GM18951 (cell line): ENCODE measurements around the gene WDR91.
"Not testable (repeated sequence)": the region's sequence is repeated elsewhere in the genome, so short reads cannot be mapped to it uniquely, and the experiment has no call there.

Source experiments
- POLR2A ChIP-seq: IDR thresholded peaks from 4 replicates; pipeline ENCODE4 v1.6.1; 2011; ENCODE audit warnings: mild to moderate bottlenecking; ENCODE audit not compliant: insufficient read length, insufficient read depth; ENCODE audit errors: extremely low read depth
- in situ Hi-C: fragments of 300-500 bp; cut with MboI; formaldehyde crosslinking; loops from one replicate; pipeline ENCODE4 v1.12.0; 2022; ENCODE audit warnings: low sequenced_read_pairs, mixed read lengths, inconsistent platforms; ENCODE audit not compliant: unreplicated experiment

Gene WDR91

GRCh38 chr7:135215180-135215579, 3.9 kb upstream of the WDR91 start:
- in situ Hi-C loops = no loop called here
- no peak for TF ChIP-seq POLR2A

- in situ Hi-C loops = no loop called here
- TF ChIP-seq POLR2A = no peak
Observed at GRCh38 chr7:135213831-135214230, 2.5 kb upstream of the WDR91 start.

DNA sequence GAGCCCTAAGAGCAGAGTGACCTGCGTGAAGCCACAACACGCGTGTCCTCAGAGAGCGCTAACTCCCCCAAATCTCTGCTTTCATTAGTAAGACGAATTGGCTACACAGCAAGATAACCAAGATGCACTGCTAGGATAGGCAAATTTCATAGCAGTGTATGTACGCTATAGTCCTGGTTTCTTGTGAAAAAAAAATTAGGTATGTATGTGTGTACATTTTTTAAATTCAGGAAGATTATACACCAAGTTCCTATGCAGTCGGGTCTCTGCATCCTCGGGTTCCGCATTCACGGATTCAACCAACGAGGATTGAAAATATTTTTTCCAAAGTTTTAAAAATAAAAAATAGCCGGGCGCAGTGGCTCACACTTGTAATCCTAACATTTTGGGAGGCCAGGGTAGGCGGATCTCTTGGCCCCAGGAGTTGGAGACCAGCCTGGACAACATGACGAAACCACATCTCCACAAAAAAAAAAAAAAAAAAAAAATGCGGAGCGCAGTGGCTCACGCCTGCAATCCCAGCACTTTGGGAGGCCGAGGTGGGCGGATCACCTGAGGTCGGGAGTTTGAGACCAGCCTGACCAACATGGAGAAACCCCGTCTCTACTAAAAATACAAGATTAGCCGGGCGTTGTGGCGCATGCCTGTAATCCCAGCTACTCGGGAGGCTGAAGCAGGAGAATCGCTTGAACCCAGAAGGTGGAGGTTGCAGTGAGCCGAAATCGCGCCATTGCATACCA, 790 bp upstream of the WDR91 start:
- in situ Hi-C loops = not testable (repeated sequence)

- TF ChIP-seq POLR2A = no peak
- in situ Hi-C loops = no loop called here
Observed at GRCh38 chr7:135210888-135211178, 493 bp downstream of the WDR91 start.

GRCh38 chr7:135209225-135209834, 2.0 kb downstream of the WDR91 start:
- in situ Hi-C loops = no loop called here
- no peak for TF ChIP-seq POLR2A

DNA sequence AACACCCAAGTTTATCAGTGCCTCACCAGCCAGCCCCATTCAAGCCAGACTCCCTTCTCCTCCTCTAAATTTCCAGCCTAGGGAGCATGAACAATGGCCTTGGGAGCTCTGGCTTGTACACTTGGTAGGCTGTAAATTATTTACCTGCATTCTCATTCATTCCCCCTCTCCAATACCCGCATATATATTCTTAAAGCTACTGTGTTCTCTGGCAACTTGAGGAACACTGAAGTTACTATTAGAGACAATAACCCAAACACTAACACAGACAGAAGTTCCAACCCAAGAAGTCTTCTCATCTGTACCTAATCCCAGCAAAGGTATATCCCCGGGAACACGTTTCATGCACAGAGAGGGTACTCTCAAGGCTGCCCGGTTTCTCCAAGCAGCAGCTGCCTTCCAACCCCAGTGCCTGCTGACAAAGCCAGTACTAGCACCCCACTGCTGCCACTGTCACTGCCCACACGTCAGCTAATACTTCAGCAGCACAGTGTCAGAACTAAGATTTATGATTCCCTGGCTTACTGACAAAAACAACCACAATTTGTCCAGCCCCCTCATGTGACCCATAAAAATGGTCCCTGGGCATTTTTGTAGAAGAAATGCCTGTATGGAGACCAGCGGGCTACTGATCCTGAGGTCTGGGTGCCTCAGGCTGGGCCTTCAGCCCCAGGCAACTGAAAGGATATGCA, 3.1 kb downstream of the WDR91 start:
- no peak for TF ChIP-seq POLR2A
- in situ Hi-C loops = no loop called here

DNA sequence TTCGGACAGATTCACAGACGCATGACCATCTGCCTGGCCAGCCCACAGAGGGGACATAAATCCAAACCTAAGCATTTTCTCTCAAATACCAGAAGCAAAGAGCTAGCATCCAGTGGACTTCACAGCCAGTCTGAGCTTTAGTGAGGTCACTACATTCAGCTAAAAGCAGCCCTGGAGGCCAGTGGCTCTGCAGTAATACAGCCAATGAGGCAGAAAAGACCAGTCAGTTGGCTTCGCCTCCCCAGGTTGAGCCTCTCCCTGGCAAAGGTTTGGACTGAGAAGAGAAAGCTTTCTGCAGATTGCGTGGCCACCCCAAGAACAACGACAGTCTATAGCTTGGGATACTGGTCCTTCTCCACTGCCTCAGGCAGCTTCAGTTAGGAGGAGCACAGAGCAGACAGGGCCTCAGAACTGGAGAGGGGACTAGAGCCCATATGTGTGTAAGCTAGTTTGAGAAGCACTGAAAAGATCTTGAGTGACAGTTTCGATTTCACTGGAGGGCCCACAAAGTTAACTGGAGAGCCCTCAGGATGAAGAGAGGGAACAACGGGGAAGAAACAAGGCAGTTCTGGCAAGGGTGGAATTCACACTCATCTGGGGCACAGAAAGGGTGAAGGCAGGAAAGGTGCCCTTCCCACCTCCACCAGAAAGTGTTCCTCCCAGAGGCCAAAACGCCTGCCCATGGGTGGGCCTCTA, 3.8 kb downstream of the WDR91 start:
- peak; percentile 1 for TF ChIP-seq POLR2A
- in situ Hi-C loops = no loop called here

DNA sequence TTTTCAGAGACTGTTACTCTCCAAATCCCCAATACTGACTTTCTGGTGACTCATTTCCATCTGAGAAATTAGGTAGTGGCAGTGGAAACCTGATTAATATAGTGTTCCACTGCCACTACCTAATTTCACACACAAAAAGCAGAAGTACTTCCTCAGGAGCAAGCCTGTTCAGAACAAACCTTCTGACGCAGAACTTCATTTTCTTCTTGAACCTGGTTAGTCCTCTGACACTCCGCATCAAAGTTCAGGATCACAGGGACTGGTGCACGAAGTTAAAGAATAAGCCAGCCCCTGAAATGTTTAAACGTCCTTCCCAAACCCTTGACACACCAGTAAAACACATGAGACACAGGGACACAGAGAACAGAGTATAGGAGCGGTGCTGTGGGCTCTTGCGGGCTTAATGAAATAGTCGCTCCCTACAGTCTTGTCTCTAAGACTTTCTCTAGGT, 4.4 kb downstream of the WDR91 start:
- in situ Hi-C loops = no loop called here
- no peak for TF ChIP-seq POLR2A

DNA sequence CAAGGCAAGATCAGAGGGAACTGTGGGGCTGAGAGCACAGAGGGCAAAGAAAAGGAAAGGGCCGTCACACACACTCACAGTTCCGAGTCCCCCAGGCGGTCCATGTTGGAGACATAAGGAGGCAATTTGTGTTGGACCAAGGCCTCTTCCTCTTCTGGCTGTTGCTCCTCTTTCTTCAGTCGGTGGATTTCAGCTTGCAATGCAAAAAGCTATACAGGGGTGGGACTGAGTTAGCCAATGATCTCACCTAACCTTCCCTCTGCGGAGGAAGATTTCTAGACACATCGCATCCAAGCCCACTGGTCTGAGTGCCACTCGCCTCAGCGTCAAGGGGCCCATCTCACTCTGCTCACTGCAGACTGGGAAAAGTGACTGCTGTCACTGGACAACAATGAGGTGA, 5.5 kb downstream of the WDR91 start:
- no peak for TF ChIP-seq POLR2A
- in situ Hi-C loops = no loop called here

DNA sequence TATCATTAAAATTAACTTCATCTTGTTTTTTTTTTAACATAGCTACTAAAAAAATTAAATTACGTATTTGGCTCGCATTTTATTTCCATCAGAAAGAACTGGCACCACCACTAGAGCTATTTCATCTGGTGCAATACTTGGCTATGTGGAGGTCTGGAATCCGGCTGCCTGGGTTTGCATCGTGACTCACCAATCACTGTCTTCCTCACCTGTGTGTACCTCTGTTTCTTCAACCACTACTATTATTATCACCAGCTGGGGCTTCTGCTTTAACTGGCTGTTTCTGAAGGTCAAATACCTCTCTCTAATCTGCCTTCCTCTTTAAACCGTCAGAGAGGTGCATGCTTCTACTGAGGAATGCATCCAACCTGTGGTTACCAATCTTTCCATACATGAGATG, 6.5 kb downstream of the WDR91 start:
- in situ Hi-C loops = no loop called here
- TF ChIP-seq POLR2A = no peak

GRCh38 chr7:135204341-135204749, 7.0 kb downstream of the WDR91 start:
- in situ Hi-C loops = no loop called here

GRCh38 chr7:135201350-135201749, 10.0 kb downstream of the WDR91 start:
- TF ChIP-seq POLR2A = no peak
- in situ Hi-C loops = no loop called here

More at GRCh38 chr7:135204341-135204749, 7.0 kb downstream of the WDR91 start:
- no peak for TF ChIP-seq POLR2A

- in situ Hi-C loops = no loop called here
- no peak for TF ChIP-seq POLR2A
Observed at GRCh38 chr7:135200821-135201331, 10.4 kb downstream of the WDR91 start.
